Activated CD8-positive, alpha-beta T cell treated with anti-CD3 and anti-CD28 coated beads for 36 hours (primary cell): ENCODE results near the gene MYO3B. TPM values are rescaled to one million over a fixed set of nuclear protein-coding genes. Genes with fewer than 3 reads are reported as not detected.

Experiments
- ATAC-seq: fragments of 200-7000 bp; cut with Tn5 transposase; one replicate; pipeline ENCODE4 v1.10.0; 2021; ENCODE audit warnings: mild to moderate bottlenecking, moderate library complexity
- CTCF ChIA-PET: fragments of 350-600 bp; sonication (Branson Sonifier 250); formaldehyde crosslinking; loops from one replicate; lab custom pipeline; 2021; ENCODE audit warnings: antibody characterized with exemption; lab: Charles Lee
- POLR2A ChIA-PET: fragments of 350-600 bp; sonication (Branson Sonifier 250); formaldehyde crosslinking; loops from one replicate; lab custom pipeline; 2021; ENCODE audit warnings: antibody characterized with exemption; lab: Charles Lee
- DNase-seq: peaks from one replicate; pipeline ENCODE4 v3.0.0-alpha.2; 2020
- H3K27ac Mint-ChIP-seq: one replicate; pipeline ENCODE4 v1.8.0; 2021; ENCODE audit warnings: mild to moderate bottlenecking, mixed read lengths
- H3K27me3 Mint-ChIP-seq: one replicate; pipeline ENCODE4 v1.8.0; 2021; ENCODE audit warnings: mixed read lengths
- H3K36me3 Mint-ChIP-seq: one replicate; pipeline ENCODE4 v1.8.0; 2021; ENCODE audit warnings: low read depth, mixed read lengths
- H3K4me1 Mint-ChIP-seq: one replicate; pipeline ENCODE4 v1.8.0; 2021; ENCODE audit warnings: low read depth, mixed read lengths
- H3K4me3 Mint-ChIP-seq: one replicate; pipeline ENCODE4 v1.8.0; 2021; ENCODE audit warnings: mild to moderate bottlenecking, moderate library complexity, mixed read lengths
- H3K9me3 Mint-ChIP-seq: one replicate; pipeline ENCODE4 v1.8.0; 2021; ENCODE audit warnings: mixed read lengths
- intact Hi-C: fragments of 100-400 bp; cut with micrococcal nuclease; formaldehyde crosslinking; loops from one replicate; pipeline ENCODE4 v1.10.0; 2022
- total RNA-seq, 2 experiments: library from RNA; stranded (reverse); gene quantifications; one replicate each; pipeline ENCODE4 v1.2.3, GENCODE V29; 2021
- TF ChIP-seq, protein P1 (sequence below): fragments of 200-600 bp; IDR thresholded peaks from one replicate; pipeline ENCODE4 v1.8.0; 2022; ENCODE audit warnings: antibody characterized with exemption, mild to moderate bottlenecking

The MYO3B gene
- total RNA-seq, 2 experiments from 2014 or later, result 0.09 to 0.20 TPM

DNA sequence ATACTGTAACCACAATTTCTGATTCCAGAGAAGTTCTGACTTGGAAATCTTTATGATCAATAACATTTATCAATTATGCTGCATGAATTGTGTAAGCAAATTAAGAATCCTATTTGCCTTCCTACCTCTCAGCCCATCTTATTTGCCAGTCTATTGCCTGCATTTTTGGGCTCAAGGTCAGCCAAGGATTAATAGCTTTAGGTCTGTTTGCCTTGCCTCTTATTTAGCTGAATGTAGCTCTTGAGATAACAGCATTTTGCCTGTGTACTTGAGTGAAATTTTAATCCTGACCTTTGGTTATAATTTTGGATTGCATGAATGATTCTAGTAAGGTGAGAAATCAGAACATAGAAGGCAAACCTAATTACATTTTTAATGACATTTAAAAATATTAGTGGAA lies 51.2 kb downstream of the MYO3B start:
- Mint-ChIP-seq H3K9me3 (no peaks in the 10 kb centered on the region), H3K4me3 (no peak overlapping the region), H3K27me3 (peaks cover 2% of the 10 kb centered on the region), H3K4me1 (no peaks in the 10 kb centered on the region), H3K27ac (no peak overlapping the region), H3K36me3 (no peaks in the 10 kb centered on the region)
- ATAC-seq (no peak), DNase-seq (no peak)
- ChIA-PET CTCF (no interaction called here), POLR2A (no interaction called here)
- intact Hi-C loops, result no loop called here
- TF ChIP-seq, protein P1, sequence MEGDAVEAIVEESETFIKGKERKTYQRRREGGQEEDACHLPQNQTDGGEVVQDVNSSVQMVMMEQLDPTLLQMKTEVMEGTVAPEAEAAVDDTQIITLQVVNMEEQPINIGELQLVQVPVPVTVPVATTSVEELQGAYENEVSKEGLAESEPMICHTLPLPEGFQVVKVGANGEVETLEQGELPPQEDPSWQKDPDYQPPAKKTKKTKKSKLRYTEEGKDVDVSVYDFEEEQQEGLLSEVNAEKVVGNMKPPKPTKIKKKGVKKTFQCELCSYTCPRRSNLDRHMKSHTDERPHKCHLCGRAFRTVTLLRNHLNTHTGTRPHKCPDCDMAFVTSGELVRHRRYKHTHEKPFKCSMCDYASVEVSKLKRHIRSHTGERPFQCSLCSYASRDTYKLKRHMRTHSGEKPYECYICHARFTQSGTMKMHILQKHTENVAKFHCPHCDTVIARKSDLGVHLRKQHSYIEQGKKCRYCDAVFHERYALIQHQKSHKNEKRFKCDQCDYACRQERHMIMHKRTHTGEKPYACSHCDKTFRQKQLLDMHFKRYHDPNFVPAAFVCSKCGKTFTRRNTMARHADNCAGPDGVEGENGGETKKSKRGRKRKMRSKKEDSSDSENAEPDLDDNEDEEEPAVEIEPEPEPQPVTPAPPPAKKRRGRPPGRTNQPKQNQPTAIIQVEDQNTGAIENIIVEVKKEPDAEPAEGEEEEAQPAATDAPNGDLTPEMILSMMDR, result no peak

DNA sequence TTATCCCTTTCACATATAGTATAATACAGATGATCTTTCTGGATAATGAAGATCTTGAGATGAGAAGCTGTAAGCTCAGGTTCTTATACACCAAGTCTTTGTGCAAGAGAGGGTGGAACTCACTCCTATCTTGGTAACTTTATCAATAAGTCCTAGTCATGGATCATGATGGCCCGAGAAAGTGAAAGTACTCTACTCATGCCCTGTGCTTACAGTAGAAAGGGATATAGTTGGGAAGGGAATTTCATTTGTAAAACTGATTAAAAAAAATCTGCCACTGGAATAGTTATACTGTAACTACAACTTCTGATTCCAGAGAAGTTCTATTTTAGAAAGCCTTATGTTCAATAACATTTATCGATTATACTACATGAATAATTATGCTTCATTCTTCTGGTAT lies 51.8 kb downstream of the MYO3B start:
- H3K36me3 Mint-ChIP-seq, result no peaks in the 10 kb centered on the region
- no peak for ATAC-seq
- H3K9me3 Mint-ChIP-seq, result no peaks in the 10 kb centered on the region
- no peak for DNase-seq
- no peaks in the 10 kb centered on the region for H3K4me1 Mint-ChIP-seq
- TF ChIP-seq, protein P1, result no peak
- CTCF ChIA-PET, result no interaction called here
- peaks cover 2% of the 10 kb centered on the region for H3K27me3 Mint-ChIP-seq
- POLR2A ChIA-PET, result no interaction called here
- no peak overlapping the region for H3K4me3 Mint-ChIP-seq
- intact Hi-C loops, result loop anchor here (10.0 kb wide), 1 partner anchor 355 kb away; no protein-coding TSS in a partner anchor
- no peak overlapping the region for H3K27ac Mint-ChIP-seq

DNA sequence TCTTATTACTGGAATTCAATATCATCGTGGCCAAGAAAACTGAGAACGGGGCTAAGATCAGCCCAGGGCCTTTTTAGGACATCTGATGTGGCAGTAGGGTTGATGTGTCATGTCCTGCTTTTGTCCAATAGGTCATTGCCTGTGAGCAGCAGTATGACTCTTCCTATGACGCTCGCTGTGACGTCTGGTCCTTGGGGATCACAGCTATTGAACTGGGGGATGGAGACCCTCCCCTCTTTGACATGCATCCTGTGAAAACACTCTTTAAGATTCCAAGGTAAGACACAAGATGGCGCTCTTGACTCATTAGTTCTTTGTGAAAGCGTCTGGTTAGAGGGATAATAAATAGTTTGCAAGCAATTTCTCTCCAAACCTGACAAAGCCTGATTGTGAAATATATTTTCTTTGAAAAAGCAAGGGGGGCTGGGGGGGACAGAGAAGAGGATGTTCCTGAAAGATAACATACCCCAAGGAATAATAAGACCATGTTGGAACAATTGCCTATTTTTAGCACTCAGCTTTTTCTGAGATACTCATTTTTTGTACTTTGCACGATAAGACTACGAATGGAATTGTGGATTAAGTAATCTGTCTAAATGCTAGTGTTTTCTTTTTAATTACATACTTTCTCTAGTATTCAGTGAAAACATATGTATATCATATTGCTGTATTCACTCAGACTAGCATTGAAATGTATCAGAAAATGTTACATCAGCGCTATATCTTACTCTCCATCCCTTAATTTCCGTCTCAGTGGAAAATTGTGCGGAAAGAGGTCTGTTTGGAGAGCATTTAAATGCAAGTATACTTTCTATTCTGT lies 58.1 kb downstream of the MYO3B start:
- no peaks in the 10 kb centered on the region for H3K4me1 Mint-ChIP-seq
- ATAC-seq, result peak; percentile 78
- no peak overlapping the region for H3K4me3 Mint-ChIP-seq
- H3K9me3 Mint-ChIP-seq, result no peaks in the 10 kb centered on the region
- ChIA-PET CTCF (interaction anchor here (0.7 to 3.2 kb wide), 13 partner anchors 12 to 637 kb away, joined by 3 to 18 read pairs (median 4); no protein-coding TSS in a partner anchor), POLR2A (interaction anchor here (0.6 kb wide), 1 partner anchor 89 kb away, joined by 3 read pairs; no protein-coding TSS in a partner anchor)
- TF ChIP-seq, protein P1, result peak; percentile 72
- no peak overlapping the region for H3K27ac Mint-ChIP-seq
- intact Hi-C loops, result loop anchor here (10.0 kb wide), 1 partner anchor 349 kb away; no protein-coding TSS in a partner anchor
- no peaks in the 10 kb centered on the region for H3K36me3 Mint-ChIP-seq
- H3K27me3 Mint-ChIP-seq, result peaks cover 13% of the 10 kb centered on the region
- peak; percentile 46 for DNase-seq

DNA sequence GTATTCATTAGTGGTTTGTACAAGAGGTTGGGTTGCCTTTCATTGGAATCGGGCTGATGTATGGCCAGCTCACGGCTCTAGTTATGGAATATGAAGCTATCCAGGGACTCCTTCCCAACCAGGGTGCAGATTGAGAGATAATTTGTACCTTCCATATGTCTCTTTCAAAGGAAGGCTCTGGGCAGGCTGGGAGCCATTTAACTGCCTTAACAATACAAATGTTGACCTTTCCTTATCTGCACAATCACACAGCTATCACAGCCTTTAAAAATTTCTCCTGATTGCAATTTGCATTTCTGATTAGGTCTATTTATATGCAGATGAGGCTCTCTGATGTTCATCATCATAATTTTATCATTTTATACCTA lies 58.7 kb downstream of the MYO3B start:
- no peak for ATAC-seq
- Mint-ChIP-seq H3K27ac (no peak overlapping the region), H3K27me3 (peaks cover 15% of the 10 kb centered on the region), H3K9me3 (no peaks in the 10 kb centered on the region), H3K4me3 (no peak overlapping the region), H3K36me3 (no peaks in the 10 kb centered on the region), H3K4me1 (no peaks in the 10 kb centered on the region)
- intact Hi-C loops, result loop anchor here (10.0 kb wide), 1 partner anchor 348 kb away; no protein-coding TSS in a partner anchor
- POLR2A ChIA-PET, result no interaction called here
- DNase-seq, result no peak
- CTCF ChIA-PET, result interaction anchor here (0.7 to 3.2 kb wide), 14 partner anchors 11 to 656 kb away, joined by 3 to 18 read pairs (median 4); no protein-coding TSS in a partner anchor
- TF ChIP-seq, protein P1, result no peak
